ENCODE results near the gene PINLYP.

PINLYP gene

DNA sequence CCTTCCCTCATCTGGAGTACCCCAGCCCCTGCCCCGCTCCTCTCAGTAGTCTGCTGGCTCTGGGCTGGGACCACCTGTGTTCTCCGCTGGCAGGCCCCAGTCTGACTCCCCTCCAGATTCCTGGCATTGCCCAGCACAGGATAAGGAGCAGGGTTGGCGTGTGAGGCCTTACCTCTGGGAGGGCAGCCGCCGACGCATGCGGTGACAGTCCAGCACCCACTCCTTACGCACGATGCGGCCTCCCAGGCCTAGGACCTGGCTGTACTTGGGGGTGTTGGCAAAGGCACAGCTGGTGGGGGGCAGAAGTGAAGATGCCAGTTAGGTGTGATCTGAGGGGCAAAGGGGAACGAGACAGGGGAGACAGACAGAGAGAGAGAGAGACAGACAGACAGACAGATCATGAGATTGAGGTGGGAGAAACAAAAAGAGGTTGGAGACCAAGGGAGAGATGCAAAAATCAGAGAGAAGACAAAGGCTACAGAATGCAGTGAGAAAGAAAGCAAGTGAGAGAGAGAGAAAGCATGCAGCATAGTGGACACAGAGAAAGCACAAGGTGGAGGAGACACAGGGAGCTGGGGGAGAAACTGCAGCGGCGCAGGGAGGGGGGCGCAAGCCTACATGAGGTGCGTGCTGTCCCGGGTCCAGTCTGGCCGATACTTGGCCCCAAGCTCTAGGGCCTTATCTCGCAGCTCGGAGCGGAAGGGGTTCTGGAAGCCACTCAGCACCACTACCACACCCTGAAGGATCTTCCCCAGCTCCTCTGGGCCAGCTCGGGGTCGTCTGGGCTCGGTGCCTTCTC is 24.0 kb upstream of the PINLYP start:
- DNase-seq = no peak

DNA sequence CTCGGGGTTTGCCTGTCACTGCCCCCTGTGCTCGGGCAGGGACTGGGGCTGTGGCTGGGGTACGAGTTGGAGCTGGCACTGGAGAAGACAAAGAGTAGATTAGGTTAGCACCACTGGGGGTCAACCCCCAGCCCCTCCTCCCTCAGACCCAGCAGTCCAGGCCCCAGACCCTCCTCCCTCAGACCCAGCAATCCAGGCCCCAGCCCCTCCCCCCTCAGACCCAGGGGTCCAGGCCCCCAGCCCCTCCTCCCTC is 23.5 kb upstream of the PINLYP start:
- no peak for DNase-seq

DNA sequence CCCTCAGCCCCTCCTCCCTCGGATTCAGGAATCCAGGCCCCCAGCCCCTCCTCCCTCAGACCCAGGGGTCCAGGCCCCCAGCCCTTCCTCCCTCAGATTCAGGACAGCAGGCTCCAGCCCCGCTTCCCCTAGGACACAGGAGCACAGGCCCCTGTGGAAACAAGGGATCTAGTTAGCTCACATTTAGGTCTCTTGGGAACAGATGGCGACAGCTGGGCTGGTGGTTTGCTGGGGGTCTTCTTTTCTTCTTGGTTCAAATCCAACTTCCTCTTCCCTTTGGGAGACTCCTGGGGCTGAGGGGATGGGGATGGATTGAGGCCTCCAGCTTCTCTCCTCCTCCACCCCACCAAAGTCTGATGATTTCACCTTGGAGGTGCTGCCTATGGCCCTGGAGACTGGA is 23.0 kb upstream of the PINLYP start:
- no peak for DNase-seq

DNA sequence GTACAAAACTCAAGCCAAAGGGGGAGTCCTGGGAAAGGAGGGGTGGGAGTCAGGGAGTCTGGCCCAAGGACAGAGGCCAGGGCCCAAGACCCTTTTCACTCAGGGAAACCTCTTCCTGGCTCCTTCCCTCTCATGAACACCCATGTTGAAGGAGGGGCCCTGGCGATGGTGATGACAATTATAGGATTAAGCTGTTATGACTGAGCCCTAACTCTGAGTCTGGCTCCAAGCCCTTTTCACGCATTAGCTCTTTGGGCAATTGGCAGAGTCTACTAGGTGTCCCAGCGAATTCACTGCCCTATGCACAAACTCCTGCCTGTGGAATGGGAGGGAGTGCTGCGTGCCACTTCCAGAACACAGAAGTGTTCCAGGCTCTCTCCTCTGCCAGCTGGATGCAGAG is 21.9 kb upstream of the PINLYP start:
- DNase-seq = no peak

DNA sequence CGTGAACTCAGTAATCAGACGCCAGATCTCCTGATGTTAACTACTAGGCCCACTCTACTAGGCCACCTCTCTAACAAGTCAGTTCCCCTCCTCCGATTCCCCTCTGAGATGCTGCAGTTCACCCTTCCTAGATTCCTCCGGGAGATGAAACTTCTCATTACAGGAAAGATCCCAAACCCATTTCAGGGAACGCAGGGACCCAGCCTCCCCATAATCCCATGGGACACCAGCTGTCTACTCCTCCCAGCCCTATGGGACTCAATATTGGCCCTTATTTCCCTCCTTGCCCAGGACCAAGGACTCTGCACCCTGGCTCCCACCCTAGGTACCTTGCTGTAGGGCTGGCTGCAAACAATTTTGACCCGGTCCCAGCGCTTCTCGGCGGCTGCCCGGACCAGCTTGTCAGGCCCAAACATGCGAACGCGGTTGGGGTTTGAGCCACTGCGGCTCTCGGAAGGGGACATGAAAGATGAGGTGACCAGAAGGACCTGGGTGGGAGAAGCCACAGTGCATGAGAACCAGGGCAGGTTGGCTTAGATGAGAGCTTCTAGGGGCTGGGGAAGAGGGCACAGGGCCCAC is 21.2 kb upstream of the PINLYP start:
- DNase-seq = no peak

DNA sequence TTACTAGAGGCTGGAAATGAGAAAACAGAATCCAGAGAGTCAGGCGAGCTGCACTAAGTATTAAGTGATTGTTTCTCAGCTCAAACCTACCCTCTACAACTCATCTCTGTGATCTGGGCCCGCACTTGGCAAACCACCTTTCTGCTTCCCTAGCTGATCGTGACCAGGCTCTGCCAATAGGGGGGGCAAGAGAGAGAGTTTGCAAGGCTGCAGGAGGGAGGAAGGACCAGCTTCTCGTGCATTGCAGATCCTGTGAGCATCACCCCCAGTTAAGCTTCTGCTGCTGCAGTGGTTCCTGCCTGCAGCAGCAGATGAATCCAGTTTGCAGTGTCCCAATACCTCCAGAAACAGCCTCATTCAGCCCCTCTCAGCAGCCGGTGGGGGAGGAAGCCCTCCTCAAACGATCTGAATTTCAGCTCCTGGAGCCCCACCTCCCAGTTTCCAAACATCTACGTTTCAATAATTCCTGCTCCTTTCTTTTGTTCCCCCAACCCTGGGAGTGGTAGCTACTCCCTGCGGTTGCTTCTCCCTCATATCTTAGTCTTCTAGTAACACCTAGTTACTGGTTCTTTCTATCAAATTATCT is 20.3 kb upstream of the PINLYP start:
- peak; percentile 78 for DNase-seq

DNA sequence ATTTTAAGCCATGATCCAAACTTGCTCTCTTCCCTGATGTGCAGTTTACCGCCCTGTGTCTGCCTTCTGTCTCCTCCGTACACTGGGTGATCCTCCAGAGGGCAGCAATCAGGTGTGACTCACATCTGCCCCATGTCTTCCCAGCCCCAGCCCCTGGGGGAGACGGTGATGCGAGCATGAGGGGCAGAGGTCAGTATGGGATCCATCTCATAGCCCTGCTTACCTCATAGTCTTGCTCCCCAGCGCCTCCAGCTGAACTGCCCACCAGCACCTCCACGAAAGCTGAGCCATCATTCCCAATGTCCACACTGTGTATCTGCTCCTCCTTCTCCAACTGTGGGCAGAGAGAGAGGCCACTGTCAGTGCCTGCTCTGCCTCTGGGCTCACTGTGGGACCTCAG is 14.9 kb upstream of the PINLYP start:
- DNase-seq = peak; percentile 23

DNA sequence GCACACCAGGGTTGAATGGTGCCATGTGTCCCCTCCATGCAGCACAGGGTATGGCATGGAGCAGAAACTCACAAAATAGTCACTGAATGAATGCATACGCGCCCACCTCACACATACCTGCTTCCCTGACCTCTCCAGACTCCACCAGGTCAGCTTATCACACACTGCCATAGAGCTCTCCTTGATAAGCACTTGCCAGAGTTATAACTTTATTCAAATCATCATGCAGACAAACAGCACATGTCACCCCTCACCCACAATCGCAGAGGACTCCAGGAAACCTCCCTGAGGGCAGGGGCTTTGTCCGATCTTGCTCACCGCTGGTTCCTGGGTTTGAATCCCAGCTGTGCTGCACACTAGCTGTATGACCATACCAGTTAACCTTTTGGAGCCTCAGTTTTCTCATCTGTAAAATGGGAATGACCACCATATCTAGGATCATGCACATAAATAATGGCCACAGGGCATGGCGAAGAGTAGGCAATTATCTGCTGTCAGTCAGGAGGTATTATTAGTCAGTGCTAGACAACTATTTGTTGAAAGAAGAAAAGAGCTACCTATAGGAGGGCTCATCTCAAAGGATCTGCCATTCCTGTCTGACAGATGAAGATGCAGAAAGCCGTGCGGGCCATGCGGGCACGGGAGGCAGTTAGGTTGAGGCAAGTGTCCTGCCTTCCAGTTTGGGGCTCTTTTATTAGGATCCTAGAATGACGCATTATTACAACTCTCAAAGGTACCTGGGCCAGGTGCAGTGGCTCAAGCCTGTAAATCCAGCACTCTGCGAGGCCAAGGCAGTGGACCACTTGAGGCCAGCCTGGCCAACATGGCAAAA is 14.2 kb upstream of the PINLYP start:
- no peak for DNase-seq

DNA sequence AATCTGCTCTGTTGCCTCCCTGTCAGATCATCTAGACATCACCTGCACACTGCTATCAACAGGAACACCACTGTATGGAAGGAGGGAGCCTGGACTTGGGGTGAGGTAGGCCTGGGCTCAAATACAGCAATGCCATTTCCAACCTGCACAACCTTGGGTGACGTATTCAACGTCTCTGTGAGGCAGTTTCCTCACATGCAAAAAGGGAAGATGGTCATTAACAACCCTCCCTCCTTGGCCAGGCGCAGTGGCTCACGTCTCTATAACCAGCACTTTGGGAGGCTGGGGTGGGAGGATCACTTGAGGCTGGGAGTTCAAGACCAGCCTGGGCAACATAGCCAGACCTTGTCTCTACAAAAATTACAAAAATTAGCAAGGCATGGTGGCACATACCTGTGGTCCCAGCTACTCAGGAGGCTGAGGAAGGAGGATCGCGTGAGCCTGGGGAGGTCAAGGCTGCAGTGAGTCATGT is 13.3 kb upstream of the PINLYP start:
- no peak for DNase-seq

DNA sequence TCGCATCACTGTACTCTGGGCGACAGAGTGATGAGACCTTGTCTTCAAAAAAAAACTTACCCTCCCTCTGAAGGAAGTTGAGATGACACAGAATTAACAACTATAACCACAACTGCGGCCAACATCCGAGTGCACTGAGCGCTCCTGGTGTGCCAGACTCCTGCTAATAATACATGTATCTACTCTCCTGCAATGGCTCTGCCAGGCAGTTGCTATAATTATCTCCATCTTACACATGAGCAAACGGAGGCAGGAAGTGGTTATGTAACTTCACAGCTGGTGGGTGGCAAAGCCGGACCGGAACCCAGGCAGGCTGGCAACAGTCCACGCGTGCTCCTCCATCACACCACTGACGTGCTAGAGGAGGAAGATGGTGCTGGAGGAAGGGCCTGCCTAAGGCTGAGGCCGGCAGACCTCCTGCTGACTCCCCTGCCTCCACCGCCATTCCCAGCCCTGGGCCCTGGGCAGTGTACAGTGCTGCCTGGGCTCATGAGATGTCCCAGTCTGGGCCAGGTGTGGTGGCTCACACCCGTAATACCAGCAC is 12.8 kb upstream of the PINLYP start:
- DNase-seq = peak; percentile 94

DNA sequence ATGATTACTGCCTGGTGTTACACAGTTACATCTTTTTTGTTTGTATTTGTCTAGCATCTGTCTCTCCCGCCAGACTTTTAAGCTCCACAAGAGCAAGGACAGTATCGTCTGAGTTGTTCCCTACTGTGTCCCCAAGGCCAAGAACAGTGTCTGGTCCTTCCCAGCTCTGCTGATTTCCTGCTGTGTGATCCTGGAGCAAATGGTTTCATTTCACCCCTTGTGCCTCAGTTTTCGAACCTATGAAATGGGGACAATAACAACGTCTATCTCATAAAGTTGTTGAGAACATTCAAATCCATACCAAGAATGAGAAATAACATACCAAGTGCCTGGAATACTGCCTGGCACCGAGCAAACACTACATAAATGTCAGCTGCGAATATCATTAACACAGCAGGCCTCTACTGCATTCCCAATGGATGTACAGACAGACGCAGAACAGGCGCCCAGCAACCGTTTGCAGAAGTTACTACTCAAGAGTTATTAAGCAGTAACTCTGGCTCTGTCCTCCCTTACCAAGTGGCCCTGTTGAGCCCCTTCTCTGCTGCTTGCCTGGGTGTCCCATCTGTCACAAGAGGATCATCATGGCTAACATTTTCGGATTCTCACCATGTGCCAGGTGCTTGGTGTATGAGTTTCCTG is 11.7 kb upstream of the PINLYP start:
- peak; percentile 33 for DNase-seq

DNA sequence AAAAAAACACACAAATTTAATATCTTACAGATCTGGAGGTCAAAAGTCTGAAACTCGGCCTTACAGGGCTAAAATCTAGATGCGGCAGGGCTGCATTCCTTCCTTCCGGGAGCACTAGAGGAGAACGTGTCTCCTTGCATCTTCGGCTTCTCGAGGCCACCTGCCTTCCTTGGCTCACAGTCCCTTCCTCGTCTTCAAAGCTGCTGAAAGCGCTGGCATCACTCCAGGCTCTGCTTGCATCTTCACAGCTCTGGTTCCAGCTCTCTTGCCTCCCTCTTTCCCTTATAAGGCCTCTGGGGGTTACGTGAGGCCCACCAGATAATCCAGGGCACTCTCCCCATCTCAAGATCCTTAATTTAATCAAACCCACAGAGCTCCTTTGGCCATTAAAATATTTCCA is 10.8 kb upstream of the PINLYP start:
- no peak for DNase-seq

DNA sequence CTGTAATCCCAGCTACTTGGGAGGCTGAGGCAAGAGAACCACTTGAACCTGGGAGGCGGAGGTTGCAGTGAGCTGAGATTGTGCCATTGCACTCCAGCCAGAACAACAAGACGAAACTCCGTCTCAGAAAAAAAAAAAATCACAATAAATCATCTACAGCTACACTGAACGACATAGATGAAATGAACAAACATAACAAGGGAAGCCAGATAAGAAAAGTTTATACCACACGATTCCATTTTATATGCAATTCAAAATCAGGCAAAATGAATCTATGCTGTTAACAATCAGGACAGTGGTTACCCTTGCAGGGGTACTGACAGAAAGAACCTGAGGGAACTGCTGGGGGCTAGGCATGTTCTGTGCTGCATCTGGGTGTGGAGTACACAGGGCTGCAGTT is 5.9 kb upstream of the PINLYP start:
- DNase-seq = no peak

DNA sequence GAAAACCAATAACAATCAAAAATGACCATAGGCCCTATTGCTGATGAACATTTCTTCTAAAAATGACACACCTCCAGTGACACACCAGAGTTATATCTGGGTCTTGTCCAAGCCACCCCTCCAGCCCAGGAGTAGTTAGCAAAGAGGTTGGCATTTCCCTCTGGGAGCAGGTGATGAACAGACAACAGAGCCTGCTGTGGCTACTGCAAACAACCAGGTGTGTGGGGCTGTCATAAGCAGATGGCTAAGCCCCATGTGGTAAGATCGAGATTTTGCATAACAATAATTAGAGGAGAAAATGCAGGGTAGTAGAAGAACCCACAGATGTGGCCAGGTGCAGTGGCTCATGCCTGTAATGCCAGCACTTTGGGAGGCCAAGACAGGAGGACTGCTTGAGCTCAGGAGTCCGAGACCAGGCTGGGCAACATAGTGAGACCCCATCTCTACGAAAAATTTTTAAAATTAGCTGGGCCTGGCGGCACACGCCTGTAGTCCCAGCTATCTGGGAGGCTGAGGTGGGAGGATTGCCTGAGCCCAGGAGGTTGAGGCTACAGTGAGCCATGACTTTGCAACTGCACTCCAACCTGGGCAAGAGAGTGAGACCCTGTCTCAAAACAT is 5.3 kb upstream of the PINLYP start:
- DNase-seq = peak; percentile 98

DNA sequence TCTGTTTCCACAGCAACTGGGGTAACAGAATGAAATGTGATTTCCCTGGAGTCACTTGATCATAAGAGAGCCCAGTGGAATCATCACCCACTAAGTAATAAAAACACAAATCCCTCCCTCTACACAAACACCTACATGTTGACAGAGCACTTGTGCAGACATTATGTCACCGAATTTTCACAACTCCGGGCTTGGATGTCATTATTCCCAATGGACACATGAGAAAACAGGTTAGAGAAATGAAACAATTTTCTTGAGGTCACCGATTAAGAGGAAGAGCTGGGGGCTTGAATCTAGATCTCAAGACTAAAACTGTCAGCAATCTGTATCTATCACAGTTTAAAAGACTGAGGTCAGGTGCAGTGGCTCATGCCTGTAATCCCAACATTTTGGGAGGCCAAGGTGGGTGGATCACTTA is 3.4 kb upstream of the PINLYP start:
- DNase-seq = peak; percentile 91

DNA sequence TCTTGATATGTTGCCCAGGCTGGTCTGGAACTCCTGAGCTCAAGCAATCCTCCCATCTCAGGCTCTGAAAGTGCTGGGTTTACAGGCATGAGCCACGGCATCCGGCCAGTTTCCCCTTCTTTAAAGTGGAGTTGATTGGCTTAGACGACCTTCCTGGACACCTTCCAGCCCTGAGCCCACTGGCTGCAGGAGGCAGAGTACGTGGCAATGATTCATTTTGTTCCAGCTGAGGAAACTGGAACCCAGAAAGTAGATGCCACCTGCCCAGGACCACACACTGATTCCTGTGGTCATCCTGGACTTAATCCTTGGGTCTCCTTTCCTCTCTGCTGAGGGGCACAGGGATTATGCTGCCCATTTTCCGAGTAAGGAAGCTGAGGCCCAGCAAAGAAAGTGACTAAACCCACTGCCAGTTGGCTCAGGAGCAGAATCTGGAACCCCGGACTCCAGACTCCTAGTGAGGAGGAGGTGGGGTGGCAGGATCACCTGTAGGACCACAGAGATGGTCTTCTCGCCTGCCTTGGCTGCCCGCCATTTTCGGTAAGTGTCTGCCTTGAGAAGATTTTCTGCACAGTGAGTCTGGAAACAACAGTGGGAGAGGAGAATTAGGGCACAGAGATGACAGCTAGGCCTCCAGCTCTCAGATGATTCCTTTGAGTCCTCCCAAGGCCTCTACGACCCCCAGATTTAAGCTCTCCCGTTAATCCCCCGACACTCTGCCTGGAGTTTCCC is 1.0 kb upstream of the PINLYP start:
- peak; percentile 45 for DNase-seq

DNA sequence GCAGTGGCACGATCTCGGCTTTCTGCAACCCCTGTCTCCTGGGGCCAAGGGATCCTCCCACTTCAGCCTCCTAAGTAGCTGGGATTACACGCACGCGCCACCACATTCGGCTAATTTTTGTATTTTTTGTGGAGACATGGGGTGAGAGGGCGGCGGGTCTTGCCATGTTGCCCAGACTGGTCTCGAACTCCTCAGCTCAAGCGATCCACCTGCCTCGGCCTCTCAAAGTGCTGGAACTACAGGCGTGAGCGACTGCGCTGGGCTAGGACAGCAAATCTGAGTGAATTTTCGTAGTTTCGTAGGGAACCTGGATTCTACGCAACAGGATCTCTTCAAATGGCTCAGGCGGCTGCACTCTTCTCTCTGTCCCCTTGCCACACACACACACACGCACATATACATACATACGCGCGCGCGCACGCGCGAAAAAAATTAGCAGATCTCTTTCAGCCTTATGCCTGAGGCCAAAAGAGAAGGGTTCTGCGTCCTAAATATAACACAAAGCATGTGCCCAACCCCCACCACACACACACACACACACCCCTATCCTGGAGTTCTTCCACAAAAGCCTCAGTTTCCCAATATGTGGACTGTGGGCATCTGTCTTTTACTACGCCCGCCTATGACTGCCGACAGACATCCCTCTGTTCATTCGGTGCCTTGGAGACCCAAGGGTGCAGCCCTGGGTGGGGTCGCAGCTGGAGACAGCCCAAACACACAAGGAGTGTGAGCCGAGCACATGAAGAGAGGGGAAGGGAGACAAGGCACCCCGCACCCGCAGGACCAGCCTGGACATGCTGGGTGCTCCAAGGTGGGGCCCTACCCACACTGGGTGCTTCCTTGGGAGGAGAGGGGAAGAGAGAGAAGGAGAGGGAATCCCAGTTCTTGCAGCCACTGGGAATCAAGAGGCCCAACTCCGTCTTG is 616 bp downstream of the PINLYP start:
- peak; percentile 85 for DNase-seq

DNA sequence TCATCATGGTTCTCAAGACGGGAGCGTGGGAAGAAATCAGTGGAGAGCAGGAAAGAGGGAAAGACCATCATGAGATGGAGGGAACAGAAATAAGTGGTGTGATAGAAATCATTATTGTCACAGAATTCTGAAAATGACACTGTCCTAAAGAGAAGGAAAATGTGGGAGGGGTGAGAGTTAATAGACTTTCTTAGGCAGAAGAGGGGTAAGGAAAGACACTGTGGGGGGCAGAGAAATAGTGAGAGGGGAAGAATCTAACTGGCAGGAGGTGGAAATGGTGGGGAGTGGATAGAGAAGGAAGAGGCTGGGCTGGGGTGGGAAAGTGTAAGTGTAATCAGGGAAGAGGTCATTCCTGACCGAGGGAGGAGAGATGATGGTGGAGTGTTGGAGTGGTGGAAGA is 3.2 kb downstream of the PINLYP start:
- no peak for DNase-seq

DNA sequence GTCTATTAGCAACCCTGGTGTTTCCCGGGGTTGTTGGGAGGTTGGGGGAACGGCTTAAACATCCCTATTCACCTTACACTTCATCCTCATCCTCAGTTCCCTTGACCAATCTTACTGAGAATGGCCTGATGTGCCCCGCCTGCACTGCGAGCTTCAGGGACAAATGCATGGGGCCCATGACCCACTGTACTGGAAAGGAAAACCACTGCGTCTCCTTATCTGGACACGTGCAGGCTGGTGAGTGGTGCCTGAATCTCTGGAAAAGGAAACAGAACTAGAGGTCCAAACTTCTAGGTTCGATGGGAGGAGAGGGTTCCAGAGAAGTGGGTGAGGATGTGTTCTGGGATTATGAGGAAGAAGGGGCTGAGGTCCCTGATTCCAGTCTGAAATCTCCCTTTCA is 5.9 kb downstream of the PINLYP start:
- DNase-seq = no peak

DNA sequence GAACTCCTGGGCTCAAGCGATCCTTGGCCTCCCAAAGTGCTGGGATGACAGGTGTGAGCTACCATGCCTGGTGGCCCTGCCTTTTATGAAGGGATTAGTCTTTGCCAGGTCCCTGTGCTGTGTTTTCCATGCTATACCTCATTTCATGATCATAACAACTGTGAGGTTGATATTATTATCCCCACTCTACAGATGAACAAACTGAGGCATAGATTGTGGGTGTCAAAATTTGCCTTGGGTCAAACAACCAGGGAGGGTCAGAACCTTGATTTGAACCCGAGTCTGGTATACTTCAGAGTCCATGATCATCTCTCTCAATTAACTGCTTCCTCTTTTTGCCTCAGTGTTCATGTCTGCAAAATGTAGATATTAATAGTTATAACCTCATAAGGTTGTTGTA is 6.9 kb downstream of the PINLYP start:
- no peak for DNase-seq

DNA sequence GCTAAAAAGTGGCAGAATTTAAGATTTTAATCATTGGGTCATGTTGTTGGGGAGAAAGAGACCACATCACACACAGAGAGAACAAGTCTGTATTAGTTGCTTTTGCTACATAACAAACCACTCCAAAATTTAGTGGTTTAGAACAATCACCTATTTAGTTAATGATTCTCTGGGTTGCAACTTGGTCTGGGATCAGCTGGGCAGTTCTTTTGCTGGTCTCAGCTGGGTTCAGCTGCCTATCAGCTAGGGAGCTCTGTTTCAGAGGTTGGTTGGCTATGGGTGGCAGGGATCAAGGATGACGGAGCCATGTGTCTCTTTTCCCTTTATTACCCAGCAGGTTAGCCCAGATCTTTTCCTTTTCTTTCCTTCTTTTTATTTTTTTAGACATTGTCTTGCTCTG is 8.9 kb downstream of the PINLYP start:
- DNase-seq = no peak
